ENCODE results near the gene MRPS34.

The MRPS34 gene

DNA sequence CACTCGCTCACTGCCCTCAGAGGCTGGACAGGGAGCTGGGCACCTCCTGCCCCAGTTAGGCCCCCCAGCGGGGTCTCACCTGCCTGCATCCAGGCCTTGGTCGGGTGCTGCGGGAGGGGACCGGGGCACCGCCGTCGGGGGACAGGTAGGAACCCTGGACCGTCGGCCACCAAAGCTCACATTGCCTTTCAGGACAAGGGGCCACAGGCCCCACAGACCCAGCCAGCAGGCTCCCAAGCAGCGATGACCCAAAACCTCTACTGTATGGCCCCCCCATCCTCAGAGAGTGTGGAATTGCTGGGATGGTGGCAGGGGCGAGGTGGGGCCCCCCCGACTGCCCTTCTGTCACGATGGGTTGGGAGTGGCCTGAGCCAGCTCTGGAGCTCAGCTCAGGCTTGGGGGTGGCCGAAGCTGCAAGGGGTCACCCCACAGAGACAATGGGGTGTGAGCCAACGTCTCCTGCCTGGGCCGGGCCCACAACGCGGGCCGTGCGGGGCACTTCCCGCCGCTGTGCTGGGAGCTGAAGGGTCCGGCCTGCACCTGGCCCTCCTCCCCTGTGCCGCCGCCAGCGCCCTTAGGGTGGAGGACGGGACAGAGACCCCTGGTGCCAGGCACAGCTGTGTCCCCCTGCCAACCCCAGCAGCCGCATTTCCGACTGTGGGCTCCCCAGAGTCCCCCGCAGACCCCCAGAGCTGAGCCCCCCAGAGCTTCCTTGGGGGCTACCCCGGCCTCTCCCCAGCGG lies 20.1 kb upstream of the MRPS34 start:
- in situ Hi-C loops (cut with HindIII; ENCODE audit: low pct_ligation_motif_present, low sequenced_read_pairs): no loop called here
- no peak for TF ChIP-seq CTCF (IDR thresholded peaks at IDR 0.05; ENCODE audit: low read depth, low read length, missing control alignments)
- H3K27ac ChIP-seq: no peak overlapping the region
- H3K27me3 ChIP-seq (replicated peaks): no peaks in the 10 kb centered on the region
- no peak overlapping the region for H3K4me3 ChIP-seq (ENCODE audit: low read depth, low read length)
- DNase-seq: no peak
- H3K36me3 ChIP-seq (replicated peaks): peaks cover 15% of the 10 kb centered on the region

GRCh38 chr16:1791943-1792812 lies 19.2 kb upstream of the MRPS34 start:
- in situ Hi-C loops (cut with HindIII; ENCODE audit: low pct_ligation_motif_present, low sequenced_read_pairs): no loop called here
- DNase-seq: no peak
- peaks cover 18% of the 10 kb centered on the region for H3K36me3 ChIP-seq (replicated peaks)

DNA sequence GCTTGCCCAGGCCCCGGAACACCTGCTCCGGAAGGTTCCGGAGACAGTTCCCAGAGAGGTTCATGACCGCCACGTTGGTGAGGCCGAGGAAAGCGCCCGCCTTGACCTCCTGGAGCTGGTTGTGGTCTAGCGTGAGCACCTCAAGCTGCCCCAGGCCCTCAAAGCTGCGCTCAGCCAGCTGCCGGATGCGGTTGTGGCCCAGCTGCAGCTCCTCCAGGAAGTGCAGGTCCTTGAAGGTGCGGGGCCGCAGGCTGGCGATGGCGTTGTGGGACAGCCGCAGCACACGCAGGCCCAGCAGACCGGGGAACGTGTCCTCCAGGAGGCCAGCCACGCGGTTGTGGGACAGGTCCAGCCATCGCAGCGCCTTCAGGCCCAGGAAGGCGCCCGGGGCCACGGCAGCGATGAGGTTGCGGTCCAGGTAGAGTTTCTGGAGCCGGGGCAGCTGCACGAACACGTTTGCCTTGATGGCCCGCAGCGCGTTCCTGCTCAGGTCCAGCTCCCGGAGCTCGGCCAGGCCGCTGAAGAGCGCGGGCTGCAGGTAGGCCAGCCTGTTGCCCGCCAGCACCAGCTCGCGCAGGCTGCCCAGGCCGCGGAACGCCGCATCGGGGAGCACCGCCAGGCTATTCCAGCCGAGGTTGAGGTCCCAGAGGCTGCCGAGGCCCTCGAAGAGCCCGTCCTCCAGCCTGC lies 18.5 kb upstream of the MRPS34 start:
- DNase-seq: no peak
- no peak for TF ChIP-seq CTCF (IDR thresholded peaks at IDR 0.05; ENCODE audit: low read depth, low read length, missing control alignments)
- H3K4me3 ChIP-seq (ENCODE audit: low read depth, low read length): no peak overlapping the region

More at GRCh38 chr16:1791943-1792812, 19.2 kb upstream of the MRPS34 start:
- Histone ChIP-seq H3K4me3 (ENCODE audit: low read depth, low read length) (no peak overlapping the region), H3K27me3 (replicated peaks) (no peaks in the 10 kb centered on the region), H3K27ac (no peak overlapping the region)
- no peak for TF ChIP-seq CTCF (IDR thresholded peaks at IDR 0.05; ENCODE audit: low read depth, low read length, missing control alignments)

GRCh38 chr16:1790611-1791255 lies 17.8 kb upstream of the MRPS34 start:
- no peaks in the 10 kb centered on the region for H3K27me3 ChIP-seq (replicated peaks)
- TF ChIP-seq CTCF (IDR thresholded peaks at IDR 0.05; ENCODE audit: low read depth, low read length, missing control alignments): no peak
- in situ Hi-C loops (cut with HindIII; ENCODE audit: low pct_ligation_motif_present, low sequenced_read_pairs): no loop called here
- H3K27ac ChIP-seq: no peak overlapping the region
- peaks cover 27% of the 10 kb centered on the region for H3K36me3 ChIP-seq (replicated peaks)
- DNase-seq: no peak
- H3K4me3 ChIP-seq (ENCODE audit: low read depth, low read length): no peak overlapping the region

More for the DNA sequence above, 18.5 kb upstream of the MRPS34 start:
- in situ Hi-C loops (cut with HindIII; ENCODE audit: low pct_ligation_motif_present, low sequenced_read_pairs): no loop called here
- no peaks in the 10 kb centered on the region for H3K27me3 ChIP-seq (replicated peaks)
- no peak overlapping the region for H3K27ac ChIP-seq
- H3K36me3 ChIP-seq (replicated peaks): peaks cover 25% of the 10 kb centered on the region

DNA sequence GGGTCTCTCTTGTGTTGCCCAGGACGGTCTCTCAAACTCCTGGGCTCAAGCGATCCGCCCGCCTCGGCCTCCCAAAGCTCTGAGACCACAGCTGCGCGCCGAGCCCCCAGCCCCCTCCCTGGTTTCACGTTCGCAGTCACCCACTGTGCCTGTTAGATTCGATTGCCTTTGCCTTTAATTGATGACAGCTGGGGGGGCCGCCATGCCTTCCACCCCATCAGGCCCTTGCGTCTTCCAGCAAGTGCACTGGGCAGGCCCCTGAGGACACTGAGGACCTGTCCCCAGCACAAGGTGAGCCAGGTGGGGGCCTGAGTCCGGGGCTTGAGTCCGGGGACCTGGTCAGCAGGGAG lies 17.3 kb upstream of the MRPS34 start:
- Histone ChIP-seq H3K4me3 (ENCODE audit: low read depth, low read length) (no peak overlapping the region), H3K27me3 (replicated peaks) (no peaks in the 10 kb centered on the region), H3K27ac (no peak overlapping the region), H3K36me3 (replicated peaks) (peaks cover 27% of the 10 kb centered on the region)
- TF ChIP-seq CTCF (IDR thresholded peaks at IDR 0.05; ENCODE audit: low read depth, low read length, missing control alignments): no peak
- no peak for DNase-seq
- in situ Hi-C loops (cut with HindIII; ENCODE audit: low pct_ligation_motif_present, low sequenced_read_pairs): no loop called here
